GM18499 (cell line): ENCODE data around the gene OR2M4.
"Not testable (repeated sequence)": the region's sequence is repeated elsewhere in the genome, so short reads cannot be mapped to it uniquely, and the experiment has no call there.

Source experiments
- ATAC-seq: cut with Tn5 transposase; IDR thresholded peaks from one replicate; pipeline ENCODE4 v1.9.1; 2021; ENCODE audit warnings: moderate number of reproducible peaks; ENCODE audit not compliant: insufficient read depth, unreplicated experiment

OR2M4 gene, protein sequence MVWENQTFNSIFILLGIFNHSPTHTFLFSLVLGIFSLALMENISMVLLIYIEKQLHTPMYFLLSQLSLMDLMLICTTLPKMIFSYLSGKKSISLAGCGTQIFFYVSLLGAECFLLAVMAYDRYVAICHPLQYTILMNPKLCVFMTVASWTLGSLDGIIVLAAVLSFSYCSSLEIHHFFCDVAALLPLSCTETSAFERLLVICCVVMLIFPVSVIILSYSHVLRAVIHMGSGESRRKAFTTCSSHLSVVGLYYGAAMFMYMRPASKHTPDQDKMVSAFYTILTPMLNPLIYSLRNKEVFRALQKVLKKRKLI

DNA sequence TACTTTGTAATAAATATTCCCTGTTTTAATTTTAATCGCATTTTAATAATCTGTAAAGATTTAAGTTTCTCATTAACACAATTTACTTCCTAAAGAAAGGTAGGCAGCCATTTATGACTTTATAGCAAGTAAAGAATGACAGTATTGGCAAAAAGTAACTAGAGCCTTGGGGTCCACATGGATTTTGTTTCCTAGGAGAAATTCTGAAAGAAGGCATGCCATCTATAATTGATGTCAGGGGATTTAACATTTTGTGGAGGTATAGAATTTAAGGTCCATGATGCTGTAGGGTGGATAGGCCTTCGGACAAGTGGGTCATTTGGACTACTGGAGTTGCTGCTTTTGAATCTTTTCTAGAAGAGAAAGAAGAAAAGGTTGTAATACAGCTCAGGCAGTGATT, at the start of gene OR2M4:
OR2M4 (plus strand) TSS at position 301 of the 400 bp plus-strand sequence. CDS start 7,512 bp downstream, outside the sequence.
- ATAC-seq, result no peak

DNA sequence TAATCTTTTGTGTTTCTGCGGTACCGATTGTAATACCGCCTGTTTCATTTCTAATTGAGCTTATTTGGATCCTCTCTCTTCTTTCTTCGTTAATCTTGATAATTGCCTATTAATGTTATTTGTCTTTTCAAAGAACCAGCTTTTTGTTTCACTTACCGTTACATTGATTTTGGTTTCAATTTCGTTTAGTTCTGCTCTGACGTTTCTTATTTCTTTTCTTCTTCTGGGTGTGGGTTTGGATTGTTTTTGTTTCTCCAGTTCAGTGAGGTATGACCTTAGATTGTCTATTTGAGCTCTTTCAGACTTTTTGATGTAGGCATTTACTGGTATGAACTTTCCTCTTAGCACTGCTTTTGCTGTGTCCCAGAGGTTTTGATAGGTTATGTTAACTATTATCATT, 47.2 kb upstream of the OR2M4 start:
- no peak for ATAC-seq

DNA sequence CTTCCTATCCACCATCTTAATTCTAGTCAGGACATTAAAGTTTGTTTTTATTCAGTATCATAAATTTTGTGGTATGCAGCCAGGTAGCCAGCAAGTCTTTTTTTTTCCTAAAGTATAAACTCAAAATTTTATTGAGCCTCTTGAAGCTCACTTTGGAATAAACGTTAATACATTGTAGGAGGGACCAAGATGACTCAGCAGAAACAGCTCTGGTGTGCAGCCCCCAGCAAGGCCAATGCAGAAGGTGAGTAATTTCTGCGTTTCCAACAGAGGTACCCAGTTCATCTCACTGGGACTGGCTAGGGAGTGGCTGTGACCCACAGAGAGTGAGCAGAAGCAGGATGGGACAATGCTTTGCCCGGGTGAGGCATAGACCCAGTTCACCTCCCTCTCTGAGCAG, 43.9 kb upstream of the OR2M4 start:
- no peak for ATAC-seq

DNA sequence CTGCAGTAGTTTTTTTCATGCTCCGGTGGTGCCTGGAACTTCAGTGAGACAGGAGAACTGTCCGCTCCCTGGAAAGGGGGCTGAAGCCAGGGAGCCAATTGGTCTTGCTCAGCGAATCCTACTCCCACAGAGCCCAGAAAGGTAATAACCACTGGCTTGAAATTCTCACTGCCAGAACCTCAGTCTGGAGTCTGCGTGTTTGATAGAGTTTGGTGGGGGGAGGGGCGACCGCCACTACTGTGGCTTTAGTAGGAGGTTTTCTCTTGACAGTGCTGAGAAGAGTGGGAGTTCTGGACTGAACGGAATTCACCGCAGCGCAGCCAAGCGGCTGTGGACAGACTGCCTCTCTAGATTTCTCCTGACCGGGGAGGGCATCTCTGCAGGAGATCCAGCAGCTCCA, 42.2 kb upstream of the OR2M4 start:
- no peak for ATAC-seq

DNA sequence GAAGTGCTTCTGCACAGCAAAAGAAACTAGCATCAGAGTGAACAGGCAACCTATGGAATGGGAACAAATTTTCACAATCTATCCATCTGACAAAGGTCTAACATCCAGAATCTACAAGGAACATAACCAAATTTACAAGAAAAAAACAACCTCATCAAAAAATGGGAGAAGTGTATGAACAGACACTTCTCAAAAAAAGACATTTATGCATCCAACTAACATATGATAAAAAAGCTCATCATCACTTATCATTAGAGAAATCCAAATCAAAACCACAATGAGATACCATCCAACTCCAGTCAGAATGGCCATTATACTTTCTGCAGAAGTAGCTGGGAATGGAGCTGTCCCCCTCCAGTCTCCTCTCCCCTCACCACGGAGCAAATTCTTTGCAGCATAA, 37.1 kb upstream of the OR2M4 start:
- no peak for ATAC-seq

DNA sequence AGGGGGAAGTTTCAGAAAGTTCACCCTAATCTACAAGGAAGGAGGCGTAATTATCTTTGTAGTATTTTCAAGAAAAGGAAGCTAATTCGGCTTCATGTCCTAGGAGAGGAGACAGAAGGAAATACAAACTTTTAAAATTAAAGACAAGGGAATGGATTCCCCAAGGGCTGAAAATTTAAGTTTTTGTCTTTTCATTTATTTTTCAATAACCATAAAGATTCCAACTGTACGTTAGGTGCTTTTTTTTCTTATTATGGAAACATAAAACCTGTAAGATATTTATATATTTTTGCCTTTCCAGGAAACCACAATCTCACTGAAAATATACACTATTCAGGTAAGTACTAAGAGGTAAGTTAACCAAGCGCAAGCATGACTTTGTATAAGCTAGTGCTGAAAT, 34.3 kb upstream of the OR2M4 start, which contains the start of gene OR2M3:
OR2M3 (plus strand) TSS at position 301 of the 400 bp plus-strand sequence. CDS start 5,803 bp downstream, outside the sequence.
- ATAC-seq, result no peak

DNA sequence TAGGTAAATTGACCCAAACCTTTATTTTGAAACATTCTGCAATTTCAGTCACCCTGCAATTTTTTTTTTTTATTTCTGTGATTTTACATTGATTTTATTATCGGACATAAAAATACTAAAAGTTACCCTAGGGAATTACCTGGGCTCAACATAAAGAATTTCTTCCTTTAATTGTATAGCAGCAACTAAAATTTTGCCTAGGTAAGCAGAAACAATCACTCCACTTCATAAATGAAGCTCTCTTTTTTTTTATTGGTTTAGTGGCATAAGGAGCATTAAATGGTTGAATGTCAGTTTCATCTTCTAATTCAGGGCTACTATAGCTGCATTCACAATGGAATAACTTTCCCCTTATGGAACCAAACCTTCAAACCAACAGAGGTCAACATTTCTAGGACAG, 15.3 kb upstream of the OR2M4 start:
- ATAC-seq, result no peak

DNA sequence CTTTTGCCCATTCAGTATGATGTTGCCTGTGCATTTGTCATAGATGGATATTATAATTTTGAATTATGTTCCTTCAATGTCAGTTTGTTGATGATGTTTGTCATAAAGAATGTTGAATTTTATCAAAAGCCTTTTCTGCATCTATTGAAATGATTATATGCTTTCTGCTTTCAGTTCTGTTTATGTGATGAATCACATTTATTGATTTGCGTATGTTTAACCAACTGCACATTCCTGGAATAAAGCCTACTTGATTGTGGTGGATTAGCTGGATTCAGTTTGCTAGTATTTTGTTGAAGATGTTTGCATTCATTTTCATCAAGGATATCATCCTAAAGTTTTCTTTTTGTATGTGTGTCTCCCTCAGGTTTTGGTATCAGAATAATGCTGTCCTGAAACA, 5.7 kb upstream of the OR2M4 start:
- no peak for ATAC-seq

DNA sequence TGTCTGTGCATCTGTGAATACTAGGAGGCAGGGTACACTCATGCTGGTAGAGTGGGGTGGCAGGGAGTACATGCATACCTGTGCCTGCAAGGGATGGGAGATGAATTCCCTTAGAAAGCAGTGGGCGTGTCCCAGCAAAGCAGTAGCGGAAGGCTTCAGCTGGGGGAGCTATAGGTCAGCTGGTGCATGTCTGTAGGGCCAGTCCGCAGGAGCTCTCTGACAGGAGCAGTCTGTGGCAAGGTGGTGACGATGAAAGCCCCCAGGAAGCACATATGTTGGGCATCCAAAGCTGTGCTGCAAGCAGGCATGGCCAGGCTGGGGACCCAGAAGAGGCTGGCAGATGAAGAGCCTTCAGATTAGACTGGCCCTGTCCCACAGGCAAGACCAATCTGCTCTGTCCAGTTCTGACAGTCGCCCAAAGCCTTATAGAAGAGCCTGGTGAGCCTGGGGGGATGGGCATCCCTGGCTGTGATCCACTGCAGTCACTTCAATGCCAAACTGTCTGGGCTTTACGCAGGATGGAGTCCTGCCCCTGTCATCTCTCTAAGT, 1.8 kb upstream of the OR2M4 start:
- ATAC-seq, result no peak

DNA sequence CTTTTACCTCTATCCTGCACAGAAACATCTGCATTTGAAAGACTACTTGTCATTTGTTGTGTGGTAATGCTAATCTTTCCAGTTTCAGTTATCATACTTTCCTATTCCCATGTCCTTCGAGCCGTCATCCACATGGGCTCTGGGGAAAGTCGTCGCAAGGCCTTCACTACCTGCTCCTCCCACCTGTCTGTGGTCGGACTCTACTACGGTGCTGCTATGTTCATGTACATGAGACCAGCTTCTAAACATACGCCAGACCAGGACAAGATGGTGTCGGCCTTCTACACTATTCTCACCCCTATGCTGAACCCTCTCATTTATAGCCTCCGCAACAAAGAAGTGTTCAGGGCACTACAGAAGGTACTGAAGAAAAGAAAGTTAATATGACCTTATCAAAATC, 8.3 kb downstream of the OR2M4 start:
- no peak for ATAC-seq

DNA sequence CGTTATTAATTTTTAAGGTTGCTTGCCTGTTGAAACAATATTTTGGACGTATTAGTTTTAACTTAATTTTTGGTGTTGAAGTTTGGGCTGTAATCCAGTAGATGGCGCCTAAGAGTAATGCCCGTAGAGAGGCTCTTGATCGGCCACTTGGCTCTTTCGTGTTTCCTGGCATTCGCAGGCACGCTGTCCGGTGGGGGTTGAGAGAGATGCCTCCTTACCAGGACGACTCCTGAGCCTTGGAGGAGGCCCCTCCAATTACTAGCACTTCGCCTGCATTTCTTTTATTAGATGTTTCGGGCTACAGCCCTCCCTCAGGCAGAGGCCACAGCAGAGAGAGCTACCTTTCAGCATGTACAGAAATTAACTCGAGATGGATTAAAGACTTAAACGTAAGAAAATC, 12.0 kb downstream of the OR2M4 start:
- ATAC-seq, result peak; percentile 91

DNA sequence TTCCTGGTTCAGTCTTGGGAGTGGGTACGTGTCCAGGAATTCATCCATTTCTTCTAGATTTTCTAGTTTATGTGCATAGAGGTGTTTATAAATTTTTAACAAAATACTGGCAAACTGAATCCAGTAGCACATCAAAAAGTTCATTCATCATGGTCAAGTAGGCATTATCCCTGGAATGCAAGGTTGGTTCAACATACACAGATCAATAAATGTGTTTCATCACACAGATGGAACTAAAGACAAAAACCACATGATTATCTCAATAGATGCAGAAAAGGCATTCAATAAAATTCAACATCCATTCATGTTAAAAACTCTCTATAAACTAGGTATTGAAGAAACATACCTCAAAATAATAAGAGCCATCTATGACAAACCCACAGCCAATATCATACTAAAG, 28.1 kb downstream of the OR2M4 start:
- ATAC-seq, result not testable (repeated sequence)

DNA sequence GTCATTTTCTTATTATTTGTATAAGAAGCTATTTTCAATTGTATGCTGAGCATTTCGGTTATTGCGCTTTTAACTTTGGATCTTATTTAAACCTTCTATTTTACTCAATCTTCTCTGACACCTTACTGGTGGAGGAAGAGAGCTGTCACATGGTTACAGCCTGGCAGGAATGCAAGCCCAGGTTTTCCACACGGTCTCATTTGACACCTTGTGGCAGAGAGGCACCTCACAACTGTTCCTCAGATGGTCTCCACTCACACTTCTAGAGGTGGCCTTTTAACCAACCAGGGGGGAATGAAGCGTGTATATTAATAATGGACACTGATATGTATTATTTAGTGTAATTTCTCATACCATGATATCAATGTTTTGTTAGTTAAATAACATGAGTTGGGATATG, 37.0 kb downstream of the OR2M4 start:
- ATAC-seq, result no peak

DNA sequence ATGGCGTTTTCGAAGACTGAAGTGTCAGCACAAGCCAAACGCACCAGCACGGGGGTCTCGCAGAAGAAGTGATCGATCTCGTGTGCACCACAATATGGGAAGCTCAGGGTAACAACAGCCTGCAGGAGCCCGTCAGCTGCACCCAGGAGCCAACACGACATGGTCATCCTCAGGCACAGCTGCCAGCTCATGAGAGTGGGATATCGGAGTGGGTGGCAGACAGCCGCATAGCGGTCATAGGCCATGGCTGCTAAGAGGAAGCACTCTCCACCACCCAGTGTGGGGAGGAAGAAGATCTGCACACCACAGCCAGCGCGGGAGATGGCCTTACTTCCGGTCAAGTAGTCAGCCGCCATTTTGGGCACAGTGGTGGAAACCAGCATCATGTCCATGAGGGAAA, 42.0 kb downstream of the OR2M4 start:
- ATAC-seq, result not testable (repeated sequence)

DNA sequence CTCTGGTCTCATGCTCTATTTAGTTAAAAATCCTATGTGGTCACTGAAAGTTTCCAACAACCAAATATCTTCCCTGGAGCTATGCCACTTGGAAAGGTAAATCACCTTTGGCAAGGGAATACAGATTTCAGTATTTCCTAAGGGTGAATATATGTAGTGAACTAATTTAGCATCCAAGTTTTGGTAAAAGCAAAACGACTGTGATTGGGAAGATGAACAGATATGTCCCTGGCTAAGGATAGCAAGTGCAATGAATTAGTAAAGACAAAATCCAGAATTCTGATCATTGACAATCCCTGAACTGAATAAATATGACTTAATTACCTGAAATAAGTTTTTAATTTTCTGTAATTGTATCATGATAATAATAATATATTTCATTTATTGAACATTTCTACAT, 46.7 kb downstream of the OR2M4 start, which contains the start of gene OR2T33:
OR2T33 (minus strand) TSS at position 101 of the 400 bp plus-strand sequence. CDS start 4,162 bp downstream, outside the sequence.
- ATAC-seq, result no peak

DNA sequence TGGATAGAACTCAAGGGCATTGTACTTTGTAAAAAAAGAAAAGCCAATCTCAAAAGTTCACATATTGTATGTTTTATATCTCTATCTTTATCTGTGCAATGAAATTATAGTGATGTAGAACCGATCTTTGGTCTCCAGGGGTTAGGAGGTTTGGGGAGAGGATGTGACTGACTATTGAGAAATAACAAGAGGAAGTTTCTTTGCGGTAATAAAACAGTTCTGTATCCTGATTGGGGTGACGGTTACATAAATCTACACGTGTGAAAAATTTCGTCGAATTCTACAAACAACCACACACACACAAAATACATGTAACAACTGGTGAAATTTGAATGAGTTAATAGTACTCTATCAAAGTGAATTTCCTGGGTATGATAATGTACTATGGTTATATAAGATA, 57.2 kb downstream of the OR2M4 start:
- no peak for ATAC-seq
